HG02798 (cell line): ENCODE results near the gene UTP18.
"Not testable (repeated sequence)": the region's sequence is repeated elsewhere in the genome, so short reads cannot be mapped to it uniquely, and the experiment has no call there.

Experiments used
- ATAC-seq: cut with Tn5 transposase; IDR thresholded peaks from one replicate; pipeline ENCODE4 v1.9.1; 2021; ENCODE audit warnings: mild to moderate bottlenecking; ENCODE audit not compliant: unreplicated experiment, poor library complexity

Gene UTP18

DNA sequence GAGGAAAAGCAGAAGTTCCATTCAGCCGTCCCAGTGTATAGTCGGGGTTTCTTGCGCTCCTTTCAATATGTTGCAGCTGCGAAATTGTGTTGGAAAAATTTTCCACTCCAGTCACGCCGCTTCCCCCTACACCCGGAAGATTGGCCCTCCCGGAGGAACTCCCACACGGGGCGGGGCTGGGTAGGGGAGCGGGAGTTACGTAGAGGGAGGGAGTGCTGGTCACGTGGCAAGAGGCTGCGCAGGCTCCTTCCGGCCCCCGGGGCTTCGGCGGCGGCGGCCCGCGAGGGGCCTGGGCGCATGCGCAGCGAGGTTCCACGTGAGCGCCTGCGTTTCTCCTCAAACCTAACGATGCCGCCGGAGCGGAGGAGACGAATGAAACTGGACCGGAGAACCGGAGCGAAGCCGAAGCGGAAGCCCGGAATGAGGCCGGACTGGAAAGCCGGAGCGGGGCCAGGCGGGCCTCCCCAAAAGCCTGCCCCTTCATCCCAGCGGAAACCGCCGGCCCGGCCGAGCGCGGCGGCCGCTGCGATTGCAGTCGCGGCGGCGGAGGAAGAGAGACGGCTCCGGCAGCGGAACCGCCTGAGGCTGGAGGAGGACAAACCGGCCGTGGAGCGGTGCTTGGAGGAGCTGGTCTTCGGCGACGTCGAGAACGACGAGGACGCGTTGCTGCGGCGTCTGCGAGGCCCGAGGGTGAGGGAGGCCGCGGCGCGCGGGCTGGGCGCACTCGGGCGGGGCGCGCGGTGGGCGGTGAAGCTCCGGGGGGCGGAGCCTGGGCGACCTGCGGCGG, at the start of gene UTP18:
UTP18 (plus strand) TSS at position 310 of the 787 bp plus-strand sequence; CDS start at position 349, 39 bp downstream.
- ATAC-seq, result peak; percentile 82

GRCh38 chr17:51214920-51215319, 45.4 kb upstream of the UTP18 start:
- no peak for ATAC-seq

DNA sequence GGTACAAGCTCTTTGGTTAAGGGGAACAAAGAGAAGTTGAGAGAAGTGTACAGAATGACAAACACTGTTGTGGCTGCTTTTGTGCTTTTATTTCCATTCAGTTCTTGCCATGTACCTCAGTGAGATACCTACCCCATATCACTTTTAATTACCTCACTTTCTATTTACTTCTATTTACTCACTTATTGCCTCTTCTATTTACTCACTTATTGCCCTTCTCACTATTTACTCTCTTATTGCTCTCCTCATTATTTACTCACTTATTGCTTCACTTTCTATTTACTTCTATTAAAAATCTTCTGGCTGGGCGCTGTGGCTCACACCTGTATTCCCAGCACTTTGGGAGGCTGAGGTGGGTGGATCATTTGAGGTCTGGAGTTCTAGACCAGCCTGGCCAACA, 42.4 kb upstream of the UTP18 start:
- no peak for ATAC-seq

GRCh38 chr17:51221322-51221721, 39.0 kb upstream of the UTP18 start:
- no peak for ATAC-seq

DNA sequence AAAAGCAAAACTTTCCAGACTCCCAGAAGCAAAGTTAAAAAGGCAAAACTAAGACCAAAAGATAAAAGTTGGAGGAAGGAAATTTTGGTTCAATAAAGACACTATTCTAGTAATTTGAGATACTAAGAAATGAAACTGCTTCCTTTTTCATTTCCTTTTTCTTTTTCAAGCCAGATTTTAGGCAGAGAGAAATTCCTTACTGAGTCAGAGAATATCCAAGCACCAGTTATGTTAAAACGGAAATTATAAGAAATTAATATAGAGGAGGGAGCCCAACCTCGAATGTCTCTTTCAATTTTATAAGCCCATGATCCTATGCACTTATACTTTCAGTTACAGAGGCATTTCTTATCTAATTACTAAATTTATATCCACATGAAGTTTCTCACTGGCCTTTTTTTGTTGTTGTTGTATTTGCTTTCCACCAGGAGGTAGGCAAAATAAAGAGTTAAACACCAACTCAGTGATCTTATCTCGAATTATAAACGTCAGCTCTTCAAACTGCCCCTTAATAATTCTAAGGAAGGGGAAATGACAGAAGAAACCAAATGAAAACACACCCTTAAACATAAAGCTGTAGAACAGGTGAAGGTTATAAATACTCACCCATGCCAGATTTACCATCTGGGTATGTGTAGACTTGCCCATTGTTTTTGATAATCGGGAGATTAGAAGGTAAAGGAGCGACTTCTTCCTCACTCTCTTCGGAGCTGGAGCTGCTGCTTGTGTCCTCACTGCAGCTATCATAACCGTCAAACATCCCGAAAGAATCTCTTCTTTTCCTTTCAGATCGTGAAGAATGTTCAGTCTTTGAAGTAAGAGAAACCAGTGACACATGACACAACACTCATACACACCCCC, 35.7 kb upstream of the UTP18 start:
- ATAC-seq, result no peak

DNA sequence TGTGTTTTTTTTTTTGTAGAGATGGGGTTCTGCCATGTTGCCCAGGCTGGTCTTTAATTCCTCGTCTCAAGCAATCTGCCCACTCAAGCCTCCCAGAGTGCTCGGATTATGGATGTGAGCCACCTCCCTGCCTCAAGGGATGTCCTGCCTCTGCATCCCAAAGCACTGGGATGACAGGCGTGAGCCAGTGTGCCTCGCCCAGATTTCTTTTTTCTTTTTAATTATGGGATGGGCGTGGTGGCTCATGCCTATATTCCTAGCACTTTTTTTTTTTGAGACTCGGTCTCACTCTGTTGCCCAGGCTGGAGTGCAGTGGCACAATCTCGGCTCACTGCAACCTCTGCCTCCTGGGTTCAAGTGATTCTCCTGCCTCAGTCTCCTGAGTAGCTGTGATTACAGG, 34.8 kb upstream of the UTP18 start:
- not testable (repeated sequence) for ATAC-seq

DNA sequence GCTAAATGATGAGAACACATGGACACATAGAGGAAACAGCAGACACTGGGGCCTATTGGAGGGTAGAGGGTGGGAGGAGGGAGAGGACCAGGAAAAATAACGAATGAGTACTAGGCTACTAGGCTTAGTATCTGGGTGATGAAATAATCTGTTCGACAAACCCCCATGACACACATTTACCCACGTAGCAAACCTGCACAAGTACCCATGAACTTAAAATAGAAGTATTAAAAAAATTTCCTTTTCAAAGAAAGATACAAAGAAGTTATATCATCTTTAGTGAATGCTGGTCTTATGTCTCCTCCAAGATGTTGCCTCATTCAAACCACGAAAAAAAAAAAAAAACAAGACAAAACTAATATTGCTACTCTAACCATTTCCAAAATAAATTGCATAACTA, 32.2 kb upstream of the UTP18 start:
- ATAC-seq, result no peak

- no peak for ATAC-seq
Measured at GRCh38 chr17:51229889-51230288, 30.5 kb upstream of the UTP18 start.

DNA sequence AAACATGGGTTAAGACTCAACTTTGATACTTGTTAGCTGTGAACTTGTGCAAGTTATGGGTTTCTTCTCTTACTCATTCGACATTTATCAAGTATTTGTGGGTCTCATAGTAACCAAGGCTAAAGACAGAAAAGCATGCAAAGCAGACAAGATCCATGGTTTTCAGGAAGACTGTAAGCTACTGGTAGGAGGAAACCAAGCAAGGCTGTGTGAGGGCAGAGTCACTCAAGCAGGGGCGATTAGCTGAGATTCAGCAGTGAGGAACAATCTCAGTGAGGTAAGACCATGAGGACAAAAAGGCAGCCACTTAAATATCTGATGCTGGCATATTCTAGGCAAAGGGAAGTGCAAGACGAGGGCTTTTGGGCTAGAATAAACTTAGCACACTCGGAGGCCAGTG, 30.0 kb upstream of the UTP18 start:
- no peak for ATAC-seq

DNA sequence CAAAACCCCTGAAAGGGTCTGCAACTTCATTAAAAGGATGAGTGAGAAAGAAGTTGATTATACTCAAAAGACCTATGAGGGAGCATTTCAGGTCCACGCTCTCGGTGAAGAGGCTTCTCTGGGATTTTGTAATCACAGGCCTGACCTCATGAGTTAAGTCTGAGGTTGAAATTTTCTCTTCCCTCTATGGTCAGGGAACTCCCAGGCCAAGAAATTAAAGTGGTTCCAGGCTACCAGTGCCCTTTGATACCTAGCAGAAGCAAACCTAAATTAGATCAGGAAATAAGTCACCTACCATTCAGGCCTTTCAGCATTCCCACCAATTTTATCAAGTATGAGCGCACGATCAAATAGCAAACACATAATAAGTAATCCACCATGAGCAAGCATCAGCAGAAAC, 28.3 kb upstream of the UTP18 start:
- no peak for ATAC-seq

- no peak for ATAC-seq
Measured at GRCh38 chr17:51234162-51234561, 26.2 kb upstream of the UTP18 start.

- ATAC-seq, result peak; percentile 56
Measured at GRCh38 chr17:51238255-51238887, 22.0 kb upstream of the UTP18 start.

GRCh38 chr17:51240275-51240674, 20.1 kb upstream of the UTP18 start:
- ATAC-seq, result no peak

DNA sequence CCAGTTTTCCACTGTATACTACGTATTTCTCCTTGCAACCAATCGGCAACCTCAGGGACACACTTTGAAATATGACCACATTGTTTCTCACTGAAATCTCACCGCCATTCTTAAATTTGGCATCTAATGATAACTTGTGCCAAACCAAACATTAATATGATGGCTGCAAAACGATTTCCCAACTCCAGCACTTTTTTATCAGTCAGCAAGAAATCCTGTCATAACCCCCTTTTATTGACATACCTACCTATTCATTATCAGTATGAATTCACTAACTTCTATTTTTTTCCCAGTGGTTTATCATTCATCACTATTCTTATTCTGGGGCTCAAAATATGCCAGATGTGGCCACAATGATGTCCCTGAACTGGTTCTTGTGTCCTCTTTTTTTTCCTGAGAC, 16.3 kb upstream of the UTP18 start:
- ATAC-seq, result no peak

GRCh38 chr17:51245535-51245934, 14.8 kb upstream of the UTP18 start:
- ATAC-seq, result no peak

DNA sequence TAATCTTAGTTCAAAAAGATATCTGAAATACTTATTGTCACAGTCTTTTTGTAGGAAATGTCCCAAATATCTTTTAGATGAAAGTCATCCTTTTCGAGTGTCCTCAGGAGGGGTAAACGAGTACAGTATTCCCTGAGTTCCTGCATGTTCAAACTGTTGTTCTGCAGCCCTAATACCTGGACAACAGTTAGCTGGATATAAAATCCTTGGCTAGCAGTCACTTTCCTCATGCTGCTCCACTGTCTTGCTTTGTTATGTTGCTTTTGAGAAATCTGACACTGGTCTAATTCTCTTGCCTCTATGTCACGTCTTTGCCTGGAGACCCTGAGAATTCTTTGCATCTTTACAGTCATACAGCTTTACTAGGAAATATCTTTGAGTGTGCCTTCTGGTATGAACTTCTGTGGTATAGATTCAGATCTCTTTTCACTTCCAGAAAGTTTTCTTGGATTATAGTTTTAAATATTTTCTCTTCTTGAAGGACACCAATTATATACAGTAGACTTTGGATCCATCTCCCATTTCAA, 10.0 kb upstream of the UTP18 start:
- no peak for ATAC-seq

DNA sequence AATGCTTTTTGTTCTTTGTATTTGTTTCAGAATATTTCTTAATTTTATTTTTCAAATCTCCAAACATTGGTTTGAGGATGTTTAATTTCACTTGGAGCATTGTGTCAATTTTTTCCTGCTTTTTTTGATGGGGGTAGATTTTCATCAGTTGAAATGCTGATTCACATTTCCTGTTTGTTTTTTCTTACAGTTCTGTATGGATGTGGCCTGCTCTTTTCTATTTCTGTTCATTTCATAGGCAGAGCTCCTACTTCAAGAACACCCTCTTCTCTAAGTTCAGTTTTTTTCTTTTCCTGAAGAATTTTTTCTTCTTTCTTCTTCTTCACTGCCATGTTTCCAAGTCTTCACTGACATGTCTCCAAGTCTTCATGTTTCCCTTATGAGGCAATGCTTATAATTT, 9.3 kb upstream of the UTP18 start:
- ATAC-seq, result no peak

DNA sequence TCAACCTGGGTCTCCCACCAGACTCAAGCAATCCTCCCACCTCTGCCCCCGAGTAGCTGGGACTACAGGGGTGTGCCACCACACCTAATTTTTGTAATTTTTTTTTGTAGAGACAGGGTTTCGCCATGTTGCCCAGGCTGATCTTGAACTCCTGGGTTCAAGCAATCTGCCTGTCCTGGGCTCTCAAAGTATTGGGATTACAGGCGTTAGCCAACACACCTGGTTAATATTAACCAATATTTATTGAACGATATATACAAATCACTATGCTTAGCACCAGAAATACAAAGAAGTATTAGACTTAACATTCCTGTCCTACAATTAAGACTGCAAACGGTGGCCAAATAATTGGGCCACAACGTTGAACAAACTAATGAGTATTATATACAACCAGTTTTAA, 4.7 kb upstream of the UTP18 start:
- ATAC-seq, result no peak

- no peak for ATAC-seq
Measured at GRCh38 chr17:51256101-51256500, 4.2 kb upstream of the UTP18 start.

DNA sequence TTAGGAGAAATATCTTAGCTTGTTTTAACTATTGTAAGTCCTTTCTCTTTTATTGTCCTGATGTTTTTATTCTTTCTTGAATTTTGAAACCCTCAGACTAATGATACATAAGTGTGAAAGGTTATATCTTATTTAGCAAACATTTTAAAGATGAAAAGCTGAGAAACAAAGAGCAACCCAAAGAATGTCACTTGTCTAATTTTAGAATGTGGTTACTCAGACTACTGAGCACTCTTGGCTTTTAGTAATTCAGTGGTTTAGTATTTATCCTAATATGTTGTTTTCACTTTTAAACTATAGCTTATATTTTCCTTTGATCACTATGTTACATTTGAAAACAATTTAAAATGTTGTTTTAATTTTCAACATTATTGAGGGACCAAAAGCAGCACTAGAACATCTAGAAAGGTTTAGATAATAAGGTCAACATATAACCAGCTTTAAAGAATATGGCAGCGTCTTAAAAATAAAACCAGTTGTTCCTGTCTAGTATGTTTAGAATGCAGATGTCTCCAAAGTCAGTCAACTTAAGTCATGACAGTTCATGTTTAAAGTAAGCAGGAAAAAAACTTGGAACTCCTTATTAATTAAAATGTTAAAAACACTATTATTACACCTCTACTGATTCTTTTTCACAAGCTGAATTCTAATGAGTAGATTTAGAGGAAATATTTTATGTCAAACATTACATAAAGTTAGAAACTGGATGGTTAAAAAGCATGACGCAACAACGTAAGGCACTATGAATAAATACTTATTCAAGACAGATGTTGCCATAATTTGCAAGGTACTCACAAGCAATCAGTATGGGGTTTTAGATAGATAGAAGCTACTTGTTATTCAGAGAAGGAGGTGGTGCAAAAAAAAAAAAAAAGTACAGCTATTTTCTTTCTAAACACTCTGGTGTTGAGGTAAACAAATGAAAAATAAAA, 2.9 kb upstream of the UTP18 start:
- ATAC-seq, result no peak
